ENCODE results near the gene TLX2. TPM values are rescaled to one million over a fixed set of nuclear protein-coding genes. Genes with fewer than 3 reads are reported as not detected.

Gene TLX2
- total and polyA plus RNA-seq, 2 of the 13 experiments (the other 11 are each of a cell fraction or from before 2014, with no cell fraction given): 0.05 to 0.20 TPM

DNA sequence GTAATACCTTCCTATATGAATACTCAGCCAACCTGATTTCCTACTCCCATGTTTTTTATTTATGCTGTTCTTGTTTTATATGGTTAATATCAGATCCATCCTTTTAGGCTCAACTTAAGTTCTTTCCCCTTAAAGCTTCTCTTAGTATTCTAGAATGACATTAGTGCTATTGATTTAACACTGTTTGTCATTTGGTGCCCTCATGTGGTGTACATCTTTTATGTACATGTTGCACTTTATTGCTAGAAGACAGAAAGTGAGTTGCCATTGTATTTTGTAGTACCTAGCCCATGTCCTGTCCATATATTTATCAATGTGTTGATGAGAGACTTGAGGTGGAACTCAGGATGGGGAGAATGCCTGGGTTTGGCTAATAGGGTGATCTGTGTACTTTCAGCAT lies 18.0 kb downstream of the TLX2 start (continued):
- TF ChIP-seq ZBED4 (CRISPR knock-in tag; IDR thresholded peaks at IDR 0.05; ENCODE audit: borderline replicate concordance) (no peak), PATZ1 (CRISPR knock-in tag; IDR thresholded peaks at IDR 0.05) (no peak), SNAPC5 (CRISPR knock-in tag; IDR thresholded peaks at IDR 0.05; ENCODE audit: borderline replicate concordance) (no peak), RAD21 (CRISPR knock-in tag; IDR thresholded peaks at IDR 0.05) (peak; percentile 59; the same call in 1 of the 2 replicates), STAG1 (CRISPR knock-in tag; IDR thresholded peaks at IDR 0.05) (peak; percentile 90), THRA (CRISPR knock-in tag; IDR thresholded peaks at IDR 0.05; ENCODE audit: borderline replicate concordance) (no peak), NKX3-1 (CRISPR knock-in tag; IDR thresholded peaks at IDR 0.05) (no peak), BRCA1 (CRISPR knock-in tag; IDR thresholded peaks at IDR 0.05) (no peak), PRMT3 (CRISPR knock-in tag; IDR thresholded peaks at IDR 0.05; ENCODE audit: borderline replicate concordance, low read depth) (no peak), BCL3 (CRISPR knock-in tag; IDR thresholded peaks at IDR 0.05) (no peak), ZNF329 (CRISPR knock-in tag; IDR thresholded peaks at IDR 0.05; ENCODE audit: low read depth) (no peak), MTA1 (CRISPR knock-in tag; IDR thresholded peaks at IDR 0.05; ENCODE audit: borderline replicate concordance) (no peak), ATAD3A (CRISPR knock-in tag; IDR thresholded peaks at IDR 0.05) (no peak), TBL1XR1 (IDR thresholded peaks at IDR 0.05; ENCODE audit: borderline replicate concordance, low read length, partially characterized antibody) (no peak), NONO (IDR thresholded peaks at IDR 0.05) (no peak), NONO (CRISPR knock-in tag; conservative IDR thresholded peaks at IDR 0.05) (no peak), ZNF235 (CRISPR knock-in tag; IDR thresholded peaks at IDR 0.05; ENCODE audit: borderline replicate concordance) (no peak), ZNF790 (CRISPR knock-in tag; IDR thresholded peaks at IDR 0.05; ENCODE audit: borderline replicate concordance) (no peak), MAFK (conservative IDR thresholded peaks at IDR 0.05 in 1 of 2, IDR thresholded peaks at IDR 0.05 in 1 of 2; ENCODE audit: low read length in 2 of 2) (peak; percentile 73 to 77), EEA1 (CRISPR knock-in tag; IDR thresholded peaks at IDR 0.05; ENCODE audit: borderline replicate concordance) (no peak)
- TF ChIP-seq, protein P1, sequence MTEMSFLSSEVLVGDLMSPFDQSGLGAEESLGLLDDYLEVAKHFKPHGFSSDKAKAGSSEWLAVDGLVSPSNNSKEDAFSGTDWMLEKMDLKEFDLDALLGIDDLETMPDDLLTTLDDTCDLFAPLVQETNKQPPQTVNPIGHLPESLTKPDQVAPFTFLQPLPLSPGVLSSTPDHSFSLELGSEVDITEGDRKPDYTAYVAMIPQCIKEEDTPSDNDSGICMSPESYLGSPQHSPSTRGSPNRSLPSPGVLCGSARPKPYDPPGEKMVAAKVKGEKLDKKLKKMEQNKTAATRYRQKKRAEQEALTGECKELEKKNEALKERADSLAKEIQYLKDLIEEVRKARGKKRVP (CRISPR knock-in tag; IDR thresholded peaks at IDR 0.05): 0 out of 4 replicates have a peak, but pooled peaks of 1 of the 2 experiments have one; percentile 34

All from HepG2 (cell line).